AG09309 (cell line): ENCODE results near the gene PQBP1.
"Not testable (repeated sequence)": the region's sequence is repeated elsewhere in the genome, so short reads cannot be mapped to it uniquely, and the experiment has no call there.

ENCODE experiments used
- DNase-seq: peaks from one replicate; pipeline ENCODE4 v3.0.0-alpha.2; 2010; ENCODE audit warnings: low read depth
- H3K4me3 ChIP-seq: 2 replicates; pipeline ENCODE4 v1.5.1; 2011; ENCODE audit warnings: mild to moderate bottlenecking, low read depth, low read length, moderate library complexity; ENCODE audit not compliant: control insufficient read depth
- TF ChIP-seq, protein P1 (sequence below): IDR thresholded peaks from 2 replicates; pipeline ENCODE4 v1.5.1; 2011; ENCODE audit warnings: mild to moderate bottlenecking, low read depth, low read length, inconsistent platforms; ENCODE audit not compliant: insufficient read depth, control insufficient read depth; ENCODE audit errors: missing control alignments

PQBP1 gene, protein sequence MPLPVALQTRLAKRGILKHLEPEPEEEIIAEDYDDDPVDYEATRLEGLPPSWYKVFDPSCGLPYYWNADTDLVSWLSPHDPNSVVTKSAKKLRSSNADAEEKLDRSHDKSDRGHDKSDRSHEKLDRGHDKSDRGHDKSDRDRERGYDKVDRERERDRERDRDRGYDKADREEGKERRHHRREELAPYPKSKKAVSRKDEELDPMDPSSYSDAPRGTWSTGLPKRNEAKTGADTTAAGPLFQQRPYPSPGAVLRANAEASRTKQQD

DNA sequence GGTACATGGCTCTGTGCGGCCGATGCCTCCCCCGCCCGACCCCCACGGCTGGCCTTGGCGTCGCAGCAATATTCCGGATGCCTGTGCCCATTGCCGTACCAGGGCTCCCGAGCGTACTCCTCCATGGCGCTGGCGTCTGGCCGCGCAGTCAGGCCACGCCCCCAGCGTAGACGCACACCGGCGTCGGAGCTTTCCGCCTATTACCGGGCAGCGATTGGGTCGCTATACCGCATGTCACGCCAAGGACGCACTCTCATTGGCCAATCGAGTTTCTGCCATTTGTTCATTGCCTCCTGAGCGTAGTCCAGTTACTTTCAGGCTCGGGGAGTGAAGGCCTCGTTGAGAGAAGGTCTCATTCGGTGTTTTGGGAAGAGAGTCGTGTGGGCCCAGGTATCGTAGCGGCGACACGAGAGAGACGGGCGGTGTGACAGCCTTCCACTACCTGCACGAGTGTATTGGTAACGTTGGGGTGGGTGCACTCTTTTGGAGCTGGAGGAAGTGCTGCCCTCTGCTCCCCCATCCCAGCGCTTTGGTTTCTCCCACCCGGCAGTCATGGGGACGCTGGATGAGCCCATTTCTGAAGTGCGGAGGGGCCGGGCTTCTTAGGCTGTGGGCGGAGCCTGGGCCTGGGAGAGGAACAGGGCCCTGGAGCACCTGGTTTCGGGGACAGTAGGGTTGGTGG, at the start of gene PQBP1, which contains the start of gene TIMM17B:
TSS of gene PQBP1 (plus strand) at position 306 of the 682 bp plus-strand sequence. CDS start 580 bp downstream, outside the sequence.
TSS of gene TIMM17B (minus strand) at position 144 of the 682 bp plus-strand sequence. CDS start at position 125, 19 bp downstream.
- peak within 1 kb of the TSS; percentile 89 for H3K4me3 ChIP-seq
- TF ChIP-seq, protein P1, sequence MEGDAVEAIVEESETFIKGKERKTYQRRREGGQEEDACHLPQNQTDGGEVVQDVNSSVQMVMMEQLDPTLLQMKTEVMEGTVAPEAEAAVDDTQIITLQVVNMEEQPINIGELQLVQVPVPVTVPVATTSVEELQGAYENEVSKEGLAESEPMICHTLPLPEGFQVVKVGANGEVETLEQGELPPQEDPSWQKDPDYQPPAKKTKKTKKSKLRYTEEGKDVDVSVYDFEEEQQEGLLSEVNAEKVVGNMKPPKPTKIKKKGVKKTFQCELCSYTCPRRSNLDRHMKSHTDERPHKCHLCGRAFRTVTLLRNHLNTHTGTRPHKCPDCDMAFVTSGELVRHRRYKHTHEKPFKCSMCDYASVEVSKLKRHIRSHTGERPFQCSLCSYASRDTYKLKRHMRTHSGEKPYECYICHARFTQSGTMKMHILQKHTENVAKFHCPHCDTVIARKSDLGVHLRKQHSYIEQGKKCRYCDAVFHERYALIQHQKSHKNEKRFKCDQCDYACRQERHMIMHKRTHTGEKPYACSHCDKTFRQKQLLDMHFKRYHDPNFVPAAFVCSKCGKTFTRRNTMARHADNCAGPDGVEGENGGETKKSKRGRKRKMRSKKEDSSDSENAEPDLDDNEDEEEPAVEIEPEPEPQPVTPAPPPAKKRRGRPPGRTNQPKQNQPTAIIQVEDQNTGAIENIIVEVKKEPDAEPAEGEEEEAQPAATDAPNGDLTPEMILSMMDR, result no peak
- DNase-seq, result peak; percentile 91

DNA sequence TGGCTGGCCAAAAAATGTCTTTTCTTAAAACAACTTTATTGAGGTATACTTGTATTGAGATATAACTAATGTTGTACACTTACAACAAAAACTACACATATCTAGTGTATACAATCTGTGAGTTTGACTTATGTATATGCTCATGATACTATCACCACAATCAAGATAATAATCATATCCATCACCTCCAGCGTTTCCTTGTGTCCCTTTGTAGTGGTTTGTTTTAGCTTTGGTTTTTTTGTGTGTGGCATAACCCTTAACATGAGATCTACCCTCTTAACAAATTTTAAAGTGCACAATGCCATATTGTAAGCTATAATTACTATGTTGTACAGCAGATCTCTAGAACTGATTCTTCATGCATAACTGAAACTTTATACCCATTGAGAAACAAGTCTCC, 48.9 kb upstream of the PQBP1 start:
- no peak for DNase-seq
- H3K4me3 ChIP-seq, result no peak overlapping the region
- TF ChIP-seq, protein P1, result no peak

DNA sequence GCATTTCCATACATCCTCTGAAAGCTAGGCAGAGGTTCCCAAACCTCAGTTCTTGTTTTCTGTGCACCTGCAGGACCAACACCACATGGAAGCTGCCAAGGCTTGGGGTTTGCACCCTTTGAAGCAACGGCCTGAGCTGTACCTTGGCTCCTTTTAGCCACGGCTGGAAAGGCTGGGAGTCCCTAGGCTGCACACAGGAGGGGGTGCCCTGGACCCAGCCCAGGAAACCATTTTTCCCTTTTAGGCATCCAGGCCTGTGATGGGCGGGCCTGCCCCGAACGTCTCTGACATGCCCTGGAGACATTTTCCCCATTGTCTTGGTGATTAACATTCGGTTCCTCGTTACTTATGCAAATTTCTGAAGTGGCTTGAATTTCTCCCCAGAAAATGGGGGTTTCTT, 44.9 kb upstream of the PQBP1 start:
- H3K4me3 ChIP-seq, result no peak overlapping the region
- no peak for DNase-seq
- TF ChIP-seq, protein P1, result no peak

DNA sequence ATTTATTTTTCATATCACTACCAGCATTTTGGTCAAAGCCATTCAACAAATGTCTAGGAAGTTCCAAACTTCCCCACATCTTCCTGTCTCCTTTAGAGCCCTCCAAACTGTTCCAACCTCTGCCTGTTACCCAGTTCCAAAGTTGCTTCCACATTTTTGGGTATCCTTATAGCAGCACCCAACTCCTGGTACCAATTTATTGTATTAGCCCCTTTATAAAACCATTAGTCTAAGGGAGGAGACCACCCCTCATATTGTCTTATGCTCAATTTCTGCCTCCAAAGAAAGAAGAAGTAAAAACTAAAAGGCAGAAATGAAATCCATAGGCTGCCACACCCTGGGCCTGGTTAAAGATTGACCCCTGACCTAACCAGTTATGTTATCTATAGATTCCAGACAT, 44.2 kb upstream of the PQBP1 start:
- not testable (repeated sequence) for DNase-seq, H3K4me3 ChIP-seq

DNA sequence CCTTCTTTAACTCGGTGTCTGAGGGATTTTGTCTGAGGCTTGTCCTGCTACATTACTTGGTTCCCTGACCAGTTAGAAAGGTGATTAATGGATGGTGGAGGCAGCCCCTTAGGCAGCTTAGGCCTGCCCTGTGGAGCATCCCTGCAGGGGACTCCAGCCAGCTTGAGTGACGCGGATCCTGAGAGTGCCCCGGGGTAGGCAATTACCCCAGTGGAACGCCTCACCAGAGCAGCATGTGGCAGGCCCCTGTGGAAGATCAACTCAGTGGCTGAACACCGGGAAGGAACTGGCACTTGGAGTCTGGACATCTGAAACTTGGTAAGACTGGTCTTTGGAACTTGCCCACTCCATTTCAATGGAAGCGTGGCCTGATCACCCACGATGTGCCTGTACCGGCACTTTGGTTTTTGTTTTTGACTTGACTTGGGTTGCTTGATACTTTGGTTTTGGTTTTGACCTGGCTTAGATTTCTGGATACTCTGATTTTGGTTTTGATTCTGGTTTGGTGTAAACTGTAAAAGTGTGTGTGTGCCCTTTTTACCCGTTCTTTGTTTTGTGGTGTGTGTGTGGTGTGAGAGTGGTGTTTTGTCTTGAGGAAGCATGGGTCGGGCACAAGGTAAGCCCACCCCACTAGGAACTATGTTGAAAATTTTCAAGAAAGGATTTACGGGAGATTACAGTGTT, 43.5 kb upstream of the PQBP1 start:
- not testable (repeated sequence) for H3K4me3 ChIP-seq, DNase-seq

DNA sequence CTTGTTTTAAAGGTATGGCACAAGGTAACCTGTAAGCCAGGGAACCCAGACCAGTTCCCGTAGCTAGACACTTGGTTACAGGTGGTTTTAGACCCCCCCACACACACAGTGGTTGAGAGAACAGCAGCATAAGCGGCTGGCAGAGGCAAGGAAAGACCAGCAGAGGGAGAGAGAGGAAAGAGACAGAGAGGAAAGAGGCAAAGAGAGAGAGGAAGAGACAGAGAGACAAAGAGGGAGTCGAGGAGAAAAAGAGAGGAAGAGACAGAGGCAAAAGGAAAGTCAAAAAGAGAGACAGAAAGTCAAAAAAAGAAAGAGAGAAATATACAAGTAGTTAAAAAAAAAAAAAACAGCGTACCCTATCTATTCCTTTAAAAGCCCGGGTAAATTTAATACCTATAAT, 42.8 kb upstream of the PQBP1 start:
- H3K4me3 ChIP-seq, result no peak overlapping the region
- TF ChIP-seq, protein P1, result peak; percentile 40
- DNase-seq, result no peak

DNA sequence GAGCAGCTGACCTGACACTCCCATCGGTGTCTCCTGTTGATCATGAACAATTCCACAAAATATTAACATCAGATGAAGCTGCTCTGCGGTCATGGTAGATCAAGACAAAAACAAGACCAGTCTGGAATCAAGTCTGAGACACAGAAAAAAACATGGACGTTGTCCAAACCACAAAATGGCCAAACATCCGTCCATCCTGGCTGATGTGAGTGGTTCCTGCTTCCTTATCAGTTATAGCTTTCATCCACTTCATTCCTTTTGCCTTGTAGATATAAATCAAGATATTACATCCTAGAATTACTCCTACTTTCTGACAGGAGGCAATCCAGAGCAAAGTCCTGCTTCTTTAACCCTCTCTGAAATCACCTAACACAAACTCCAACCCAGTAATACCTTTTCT, 33.5 kb upstream of the PQBP1 start:
- TF ChIP-seq, protein P1, result no peak
- H3K4me3 ChIP-seq, result no peak overlapping the region
- DNase-seq, result peak; percentile 45

DNA sequence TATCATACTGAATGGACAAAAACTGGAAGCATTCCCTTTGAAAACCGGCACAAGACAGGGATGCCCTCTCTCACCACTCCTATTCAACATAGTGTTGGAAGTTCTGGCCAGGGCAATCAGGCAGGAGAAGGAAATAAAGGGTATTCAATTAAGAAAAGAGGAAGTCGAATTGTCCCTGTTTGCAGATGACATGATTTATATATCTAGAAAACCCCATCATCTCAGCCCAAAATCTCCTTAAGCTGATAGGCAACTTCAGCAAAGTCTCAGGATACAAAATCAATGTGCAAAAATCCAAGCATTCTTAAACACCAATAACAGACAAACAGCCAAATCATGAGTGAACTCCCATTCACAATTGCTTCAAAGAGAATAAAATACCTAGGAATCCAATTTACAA, 25.7 kb upstream of the PQBP1 start:
- DNase-seq, H3K4me3 ChIP-seq: not testable (repeated sequence)

DNA sequence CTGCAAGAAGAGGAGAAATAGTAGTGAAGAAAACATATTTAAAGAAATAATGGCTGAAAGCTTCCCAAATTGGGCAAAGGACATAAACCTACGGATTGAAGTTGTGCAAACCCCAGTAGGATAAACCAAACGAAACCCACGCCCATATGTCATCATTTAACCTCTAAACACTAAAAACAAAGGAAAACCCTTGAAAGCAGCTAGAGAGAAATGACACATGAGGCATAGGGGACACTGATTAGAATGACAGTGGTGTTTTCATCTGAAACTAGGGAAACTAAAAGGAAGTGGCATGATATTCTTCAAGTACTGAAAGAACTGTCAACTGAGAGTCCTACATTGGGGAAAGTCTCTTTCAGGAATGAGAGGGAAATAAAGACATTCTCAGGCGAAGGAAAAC, 20.8 kb upstream of the PQBP1 start:
- not testable (repeated sequence) for DNase-seq, H3K4me3 ChIP-seq
